Superior temporal gyrus (tissue), 1 donor: ENCODE data around the gene PPIL1.

Experiments
- DNase-seq: peaks from one replicate; pipeline ENCODE4 v3.0.0-alpha.2; 2016; ENCODE audit errors: extremely low spot score

PPIL1 gene

GRCh38 chr6:36888654-36889481 lies 14.3 kb upstream of the PPIL1 start:
- no peak for DNase-seq

- DNase-seq = no peak
Measured at GRCh38 chr6:36888115-36888643, 13.6 kb upstream of the PPIL1 start.

- DNase-seq = no peak
Measured at GRCh38 chr6:36886950-36887618, 12.5 kb upstream of the PPIL1 start.

- peak; percentile 99 for DNase-seq
Measured at GRCh38 chr6:36885461-36886401, 11.1 kb upstream of the PPIL1 start, which contains the start of gene C6orf89. TSS of gene C6orf89 (plus strand) at chr6:36885952. CDS start at chr6:36899445, 13,493 bp downstream.

GRCh38 chr6:36884610-36885009 lies 10.0 kb upstream of the PPIL1 start:
- DNase-seq = no peak

GRCh38 chr6:36875250-36875633 lies 639 bp upstream of the PPIL1 start:
- DNase-seq = peak; percentile 33

GRCh38 chr6:36873612-36874442 lies 776 bp downstream of the PPIL1 start:
- DNase-seq = peak; percentile 34

GRCh38 chr6:36873115-36873514 lies 1.5 kb downstream of the PPIL1 start:
- DNase-seq = no peak

GRCh38 chr6:36871686-36872085 lies 2.9 kb downstream of the PPIL1 start:
- no peak for DNase-seq

GRCh38 chr6:36867471-36868224 lies 7.0 kb downstream of the PPIL1 start:
- DNase-seq = no peak

GRCh38 chr6:36865835-36866234 lies 8.8 kb downstream of the PPIL1 start:
- no peak for DNase-seq

GRCh38 chr6:36863670-36864540 lies 10.7 kb downstream of the PPIL1 start:
- DNase-seq = no peak

GRCh38 chr6:36862848-36863382 lies 11.7 kb downstream of the PPIL1 start:
- no peak for DNase-seq

- no peak for DNase-seq
Measured at GRCh38 chr6:36862164-36862847, 12.3 kb downstream of the PPIL1 start.

GRCh38 chr6:36860126-36860525 lies 14.5 kb downstream of the PPIL1 start:
- no peak for DNase-seq

- DNase-seq = peak; percentile 48
Measured at GRCh38 chr6:36858407-36858981, 16.1 kb downstream of the PPIL1 start.

GRCh38 chr6:36857325-36857724 lies 17.3 kb downstream of the PPIL1 start:
- DNase-seq = no peak

- no peak for DNase-seq
Measured at GRCh38 chr6:36856277-36856676, 18.3 kb downstream of the PPIL1 start.
